Breast epithelium (tissue), 3 donors: Measurements from ENCODE around the gene AFAP1L1.

Experiments used
- CTCF ChIP-seq, 3 donors: fragments of 450-650 bp; IDR thresholded peaks; one replicate each; pipeline ENCODE4 v1.5.1; 2016 to 2017; ENCODE audit warnings: antibody characterized with exemption in 3 of 3, mild to moderate bottlenecking in 3 of 3, moderate library complexity in 3 of 3
- POLR2A ChIP-seq: fragments of 450-650 bp; IDR thresholded peaks from one replicate; pipeline ENCODE4 v1.6.1; 2016; ENCODE audit warnings: antibody characterized with exemption, mild to moderate bottlenecking, moderate library complexity
- POLR2AphosphoS5 ChIP-seq, 3 donors: sonication (generic); formaldehyde crosslinking; IDR thresholded peaks; one replicate each; pipeline ENCODE4 v1.6.1; 2017; ENCODE audit warnings: antibody characterized with exemption in 3 of 3

GRCh38 chr5:149353911-149354310 lies 82.3 kb downstream of the AFAP1L1 start:
- TF ChIP-seq POLR2AphosphoS5 (IDR thresholded peaks at IDR 0.05) (no peak), CTCF (IDR thresholded peaks at IDR 0.05) (no peak), POLR2A (no peak)
